ENCODE measurements around the gene AHDC1. TPM values are rescaled to one million over a fixed set of nuclear protein-coding genes. Genes with fewer than 3 reads are reported as not detected.
A peak's percentile ranks its signal among the peaks of the same experiment; 100 is the strongest.

AHDC1 gene
- total RNA-seq, 2 experiments from 2014 or later: 6.5 to 13.8 TPM

DNA sequence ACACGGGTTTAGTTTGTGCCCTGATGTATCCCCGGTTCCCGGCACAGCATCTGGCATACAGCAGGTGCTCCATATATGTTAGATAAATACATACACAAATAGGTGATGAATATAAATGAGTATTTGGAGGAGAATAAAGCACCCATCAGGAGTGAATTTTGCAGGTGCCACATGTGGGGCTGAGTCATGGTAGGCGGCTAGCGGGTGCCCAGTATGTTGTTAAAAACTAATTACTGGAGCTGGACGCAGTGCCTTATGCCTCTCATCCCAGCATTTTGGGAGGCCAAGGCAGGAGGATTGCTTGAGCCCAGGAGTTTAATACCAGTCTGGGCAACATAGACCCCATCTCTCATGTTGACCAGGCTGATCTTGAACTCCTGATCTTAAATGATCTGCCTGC is 97.2 kb downstream of the AHDC1 start:
- TF ChIP-seq, protein P1, sequence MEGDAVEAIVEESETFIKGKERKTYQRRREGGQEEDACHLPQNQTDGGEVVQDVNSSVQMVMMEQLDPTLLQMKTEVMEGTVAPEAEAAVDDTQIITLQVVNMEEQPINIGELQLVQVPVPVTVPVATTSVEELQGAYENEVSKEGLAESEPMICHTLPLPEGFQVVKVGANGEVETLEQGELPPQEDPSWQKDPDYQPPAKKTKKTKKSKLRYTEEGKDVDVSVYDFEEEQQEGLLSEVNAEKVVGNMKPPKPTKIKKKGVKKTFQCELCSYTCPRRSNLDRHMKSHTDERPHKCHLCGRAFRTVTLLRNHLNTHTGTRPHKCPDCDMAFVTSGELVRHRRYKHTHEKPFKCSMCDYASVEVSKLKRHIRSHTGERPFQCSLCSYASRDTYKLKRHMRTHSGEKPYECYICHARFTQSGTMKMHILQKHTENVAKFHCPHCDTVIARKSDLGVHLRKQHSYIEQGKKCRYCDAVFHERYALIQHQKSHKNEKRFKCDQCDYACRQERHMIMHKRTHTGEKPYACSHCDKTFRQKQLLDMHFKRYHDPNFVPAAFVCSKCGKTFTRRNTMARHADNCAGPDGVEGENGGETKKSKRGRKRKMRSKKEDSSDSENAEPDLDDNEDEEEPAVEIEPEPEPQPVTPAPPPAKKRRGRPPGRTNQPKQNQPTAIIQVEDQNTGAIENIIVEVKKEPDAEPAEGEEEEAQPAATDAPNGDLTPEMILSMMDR (conservative IDR thresholded peaks at IDR 0.05; ENCODE audit: low read length): no peak
- no peak for TF ChIP-seq EZH2phosphoT487 (IDR thresholded peaks at IDR 0.05; ENCODE audit: borderline replicate concordance, low read depth, low read length)
- no peaks in the 10 kb centered on the region for H4K20me1 ChIP-seq (ENCODE audit: insufficient read depth, low read length)
- H3K9me3 ChIP-seq (ENCODE audit: low read length): no peaks in the 10 kb centered on the region
- H3K4me2 ChIP-seq (ENCODE audit: low read length): no peak overlapping the region
- H3K9me2 ChIP-seq (ENCODE audit: insufficient read depth, low read length): no peaks in the 10 kb centered on the region
- no peaks in the 10 kb centered on the region for H3K36me3 ChIP-seq (ENCODE audit: insufficient read depth, low read length)
- ChIA-PET CTCF (ENCODE audit: unreplicated experiment) (no interaction called here), POLR2A (no interaction called here)
- H3K79me2 ChIP-seq (ENCODE audit: insufficient read depth, low read depth, low read length): no peaks in the 10 kb centered on the region
- no peak overlapping the region for H3K4me3 ChIP-seq (ENCODE audit: low read depth, low read length, poor library complexity, severe bottlenecking)
- H3K27ac ChIP-seq (ENCODE audit: low read depth, low read length, poor library complexity, severe bottlenecking): no peak overlapping the region
- intact Hi-C loops (cut with micrococcal nuclease; ENCODE audit: unreplicated experiment): no loop called here
- no TSS peak for BruUV-seq (replicated peaks)
- no peak for DNase-seq (ENCODE audit: low spot score)
- H2AFZ ChIP-seq (ENCODE audit: low read length): no peak overlapping the region
- peaks cover 6% of the 10 kb centered on the region for H3K4me1 ChIP-seq (ENCODE audit: insufficient read depth, low read length, poor library complexity, severe bottlenecking)

DNA sequence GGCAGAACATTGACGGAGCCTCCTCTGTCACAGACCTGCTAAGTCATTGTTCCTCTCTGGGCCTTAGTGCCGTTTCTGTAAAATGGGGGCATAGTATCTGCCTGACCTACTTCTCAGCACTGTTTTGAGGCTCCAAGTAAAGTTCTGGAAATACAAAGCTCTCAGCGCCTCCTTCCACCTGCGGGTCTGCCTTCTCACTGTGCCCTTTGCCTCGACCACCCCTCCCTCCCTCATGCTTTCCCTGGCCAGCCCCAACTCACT is 98.6 kb downstream of the AHDC1 start:
- TF ChIP-seq, protein P1 (conservative IDR thresholded peaks at IDR 0.05; ENCODE audit: low read length): no peak
- no peak for TF ChIP-seq EZH2phosphoT487 (IDR thresholded peaks at IDR 0.05; ENCODE audit: borderline replicate concordance, low read depth, low read length)

DNA sequence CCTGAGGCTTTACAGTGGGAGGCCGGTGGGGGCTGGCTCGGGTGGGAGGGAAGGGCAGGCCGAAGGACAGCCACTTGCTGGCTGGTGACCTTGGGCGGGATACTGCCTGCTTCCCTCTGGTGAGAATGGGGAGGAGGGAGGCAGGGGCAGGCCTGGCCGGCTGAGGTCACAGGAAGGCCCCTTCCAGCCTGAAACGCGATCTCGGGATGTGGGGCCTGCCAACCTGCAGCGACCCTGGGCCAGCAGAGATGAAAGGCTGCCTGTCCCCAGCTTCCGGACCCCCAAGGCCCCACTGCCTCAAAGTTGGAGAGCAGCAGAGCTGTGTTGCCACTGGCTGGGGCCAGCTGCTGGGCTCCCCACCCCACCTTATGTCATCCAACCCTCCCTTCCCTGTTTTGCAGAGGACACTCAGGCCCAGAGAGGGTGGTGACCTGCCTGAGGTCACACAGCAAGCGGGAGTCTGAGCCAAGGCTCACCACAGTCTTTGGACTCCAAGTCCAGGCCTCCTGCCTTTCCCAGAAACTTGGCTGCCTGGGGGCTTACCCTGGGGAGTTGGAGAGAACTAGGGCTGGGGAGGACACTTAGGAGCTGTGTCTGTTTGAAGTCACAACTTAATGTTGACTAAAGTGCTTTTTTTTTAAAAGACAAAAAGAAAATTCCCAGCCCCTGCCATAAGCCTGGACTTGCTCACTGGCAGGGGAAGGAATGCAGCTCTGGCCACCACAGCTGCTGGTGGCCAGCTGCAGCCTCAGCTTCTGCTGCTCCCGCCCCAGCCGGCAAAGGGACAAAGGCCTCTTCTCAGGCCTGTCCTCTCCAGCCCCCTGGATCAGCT is 99.1 kb downstream of the AHDC1 start:
- peak overlapping the region; percentile 30; the same call in 1 of the 2 replicates for H2AFZ ChIP-seq (ENCODE audit: low read length)
- POLR2A ChIA-PET: no interaction called here
- H3K4me1 ChIP-seq (ENCODE audit: insufficient read depth, low read length, poor library complexity, severe bottlenecking): peaks cover 10% of the 10 kb centered on the region
- no peaks in the 10 kb centered on the region for H3K9me3 ChIP-seq (ENCODE audit: low read length)
- no peaks in the 10 kb centered on the region for H3K36me3 ChIP-seq (ENCODE audit: insufficient read depth, low read length)
- H3K4me2 ChIP-seq (ENCODE audit: low read length): no peak overlapping the region
- H3K4me3 ChIP-seq (ENCODE audit: low read depth, low read length, poor library complexity, severe bottlenecking): no peak overlapping the region
- CTCF ChIA-PET (ENCODE audit: unreplicated experiment): no interaction called here
- TF ChIP-seq, protein P1 (conservative IDR thresholded peaks at IDR 0.05; ENCODE audit: low read length): no peak
- no peak for TF ChIP-seq EZH2phosphoT487 (IDR thresholded peaks at IDR 0.05; ENCODE audit: borderline replicate concordance, low read depth, low read length)
- BruUV-seq (replicated peaks): no TSS peak
- H3K79me2 ChIP-seq (ENCODE audit: insufficient read depth, low read depth, low read length): no peaks in the 10 kb centered on the region
- H4K20me1 ChIP-seq (ENCODE audit: insufficient read depth, low read length): no peaks in the 10 kb centered on the region
- intact Hi-C loops (cut with micrococcal nuclease; ENCODE audit: unreplicated experiment): no loop called here
- no peaks in the 10 kb centered on the region for H3K9me2 ChIP-seq (ENCODE audit: insufficient read depth, low read length)
- H3K27ac ChIP-seq (ENCODE audit: low read depth, low read length, poor library complexity, severe bottlenecking): no peak overlapping the region
- no peak for DNase-seq (ENCODE audit: low spot score)

More for the DNA sequence above, 98.6 kb downstream of the AHDC1 start:
- H3K4me2 ChIP-seq (ENCODE audit: low read length): no peak overlapping the region
- no peaks in the 10 kb centered on the region for H3K9me3 ChIP-seq (ENCODE audit: low read length)
- H2AFZ ChIP-seq (ENCODE audit: low read length): peak overlapping the region; percentile 30; the same call in 1 of the 2 replicates
- BruUV-seq (replicated peaks): no TSS peak
- CTCF ChIA-PET (ENCODE audit: unreplicated experiment): no interaction called here
- no peaks in the 10 kb centered on the region for H3K36me3 ChIP-seq (ENCODE audit: insufficient read depth, low read length)
- H3K9me2 ChIP-seq (ENCODE audit: insufficient read depth, low read length): no peaks in the 10 kb centered on the region
- no peak overlapping the region for H3K4me3 ChIP-seq (ENCODE audit: low read depth, low read length, poor library complexity, severe bottlenecking)
- no peaks in the 10 kb centered on the region for H3K79me2 ChIP-seq (ENCODE audit: insufficient read depth, low read depth, low read length)
- DNase-seq (ENCODE audit: low spot score): no peak
- H4K20me1 ChIP-seq (ENCODE audit: insufficient read depth, low read length): no peaks in the 10 kb centered on the region
- no peak overlapping the region for H3K27ac ChIP-seq (ENCODE audit: low read depth, low read length, poor library complexity, severe bottlenecking)
- H3K4me1 ChIP-seq (ENCODE audit: insufficient read depth, low read length, poor library complexity, severe bottlenecking): peaks cover 6% of the 10 kb centered on the region
- intact Hi-C loops (cut with micrococcal nuclease; ENCODE audit: unreplicated experiment): no loop called here
- POLR2A ChIA-PET: no interaction called here
